NCI-H2171 (cell line): ENCODE data around the gene GPX1.
A peak's percentile ranks its signal among the peaks of the same experiment; 100 is the strongest.
"Not testable (repeated sequence)": the region's sequence is repeated elsewhere in the genome, so short reads cannot be mapped to it uniquely, and the experiment has no call there.

Source experiments
- DNase-seq: peaks from one replicate; lab custom pipeline; 2025; lab: John Stamatoyannopoulos, UW

GPX1 gene

DNA sequence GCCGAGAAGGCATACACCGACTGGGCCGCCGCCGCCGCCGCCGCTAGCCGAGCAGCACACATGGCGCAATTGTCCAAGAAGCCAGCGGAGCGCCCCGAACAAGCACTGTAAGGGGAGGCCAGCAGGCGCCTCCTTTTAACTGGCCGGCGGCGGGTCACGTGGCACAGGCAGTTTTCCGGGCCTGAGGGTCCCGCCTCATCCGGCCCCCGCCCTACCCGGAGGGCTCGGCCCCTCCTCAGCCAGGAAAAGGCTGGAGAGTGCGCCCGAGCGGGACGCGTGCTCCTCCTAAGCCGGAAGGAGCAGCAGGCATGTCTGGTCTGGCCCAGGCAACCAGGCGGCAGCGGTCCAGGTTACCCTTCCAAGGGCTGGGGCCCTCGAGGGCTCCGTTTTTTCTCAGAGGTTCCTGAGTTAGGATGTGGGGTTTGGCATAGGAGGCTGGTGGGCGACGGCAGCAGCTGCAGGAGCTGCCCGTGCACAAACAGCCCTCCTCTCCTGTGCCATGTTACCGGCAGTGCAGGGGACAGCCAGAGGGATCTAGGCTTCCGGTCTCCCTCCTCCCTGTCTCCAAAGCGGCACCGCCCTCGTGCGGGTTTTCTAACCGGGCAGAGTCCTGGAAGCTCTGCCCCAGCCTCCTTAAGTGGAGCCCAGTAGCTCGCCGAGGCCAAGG, at the start of gene GPX1:
Gene GPX1 (minus strand): TSS at position 137 of the 667 bp plus-strand sequence. CDS start 75 bp downstream, at position 62.
- peak; percentile 78 for DNase-seq

DNA sequence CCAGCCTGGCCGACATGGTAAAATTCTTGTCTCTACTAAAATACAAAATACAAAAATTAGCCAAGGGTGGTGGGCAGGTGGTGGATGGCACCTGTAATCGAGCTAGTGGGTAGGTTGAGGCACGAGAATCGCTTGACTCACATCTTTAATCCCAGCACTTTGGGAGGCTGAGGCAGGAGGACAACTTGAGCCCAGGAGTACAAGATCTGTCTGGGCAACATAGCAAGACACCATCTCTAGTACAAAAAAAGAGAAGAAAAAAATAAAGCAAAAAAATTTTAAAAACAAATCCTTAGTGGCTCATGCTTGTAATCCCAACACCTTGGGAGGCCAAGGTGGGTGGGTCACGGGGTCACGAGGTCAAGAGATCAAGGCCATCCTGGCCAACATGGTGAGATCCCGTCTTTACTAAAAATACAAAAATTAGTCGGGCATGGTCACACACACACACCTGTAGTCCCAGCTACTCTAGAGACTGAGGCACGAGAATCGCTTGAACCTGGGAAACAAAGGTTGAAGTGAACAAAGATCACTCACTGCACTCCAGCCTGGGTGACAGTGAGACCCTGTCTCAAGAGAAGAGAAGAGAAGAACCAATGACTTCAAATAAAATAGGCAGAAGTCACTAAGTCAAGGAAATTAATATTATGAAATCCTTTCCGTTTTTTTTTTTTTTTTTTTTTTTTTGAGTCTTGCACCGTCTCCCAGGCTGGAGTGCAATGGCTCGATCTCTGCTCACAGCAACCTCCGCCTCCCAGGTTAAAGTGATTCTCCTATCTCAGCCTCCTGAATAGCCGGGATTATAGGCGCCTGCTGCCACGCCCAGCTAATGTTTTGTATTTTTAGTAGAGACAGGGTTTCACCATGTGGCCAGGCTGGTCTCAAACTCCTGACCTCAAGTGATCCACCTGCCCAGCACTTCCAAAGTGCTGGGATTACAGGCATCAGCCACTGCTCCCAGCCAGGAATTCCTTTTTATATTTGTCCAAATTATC, 48.7 kb upstream of the GPX1 start:
- no peak for DNase-seq

- not testable (repeated sequence) for DNase-seq
Measured at GRCh38 chr3:49405570-49405969, 47.4 kb upstream of the GPX1 start.

- no peak for DNase-seq
Measured at GRCh38 chr3:49403891-49404290, 45.7 kb upstream of the GPX1 start.

- DNase-seq = no peak
Measured at GRCh38 chr3:49401766-49402165, 43.6 kb upstream of the GPX1 start.

- no peak for DNase-seq
Measured at GRCh38 chr3:49399461-49399860, 41.3 kb upstream of the GPX1 start.

GRCh38 chr3:49397470-49397869, 39.3 kb upstream of the GPX1 start:
- DNase-seq = no peak

GRCh38 chr3:49391310-49391709, 33.2 kb upstream of the GPX1 start:
- DNase-seq = not testable (repeated sequence)

DNA sequence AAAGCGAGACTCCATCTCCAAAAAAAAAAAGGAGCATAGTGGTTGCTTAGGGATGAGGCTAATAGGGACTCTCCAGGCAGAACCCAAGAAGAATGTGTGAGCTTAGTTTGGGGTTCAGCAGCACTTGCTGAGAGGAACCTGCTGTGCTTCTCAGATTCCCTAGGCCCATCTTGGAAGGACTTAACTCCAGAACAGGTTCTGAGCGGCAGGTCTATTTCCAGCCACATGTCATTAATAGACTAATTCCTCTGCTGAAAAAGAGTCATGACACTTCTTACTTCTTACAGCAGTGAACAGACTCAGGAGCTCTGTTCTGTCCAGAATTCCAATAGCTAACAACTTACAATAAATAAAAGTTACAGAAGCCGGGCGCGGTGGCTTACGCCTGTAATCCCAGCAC, 31.1 kb upstream of the GPX1 start:
- no peak for DNase-seq

GRCh38 chr3:49388289-49388820, 30.2 kb upstream of the GPX1 start:
- no peak for DNase-seq

DNA sequence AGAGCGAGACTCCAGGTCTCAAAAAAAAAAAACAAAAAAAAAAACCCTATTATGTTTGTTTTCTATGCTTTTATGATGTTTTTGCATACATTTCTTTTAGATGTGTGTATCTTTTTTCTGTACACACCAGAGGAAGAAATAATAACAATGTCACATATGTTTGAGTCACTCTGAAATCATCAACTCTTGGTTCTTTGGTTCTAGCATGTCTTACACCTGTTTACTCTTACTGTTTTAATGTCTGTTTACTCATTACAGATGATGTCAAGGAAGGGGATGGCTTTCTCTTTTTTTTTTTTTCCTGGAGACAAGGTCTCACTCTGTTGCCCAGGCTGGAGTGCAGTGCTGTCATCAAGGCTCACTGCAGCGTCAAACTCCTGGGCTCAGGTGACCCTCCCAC, 29.6 kb upstream of the GPX1 start:
- no peak for DNase-seq

GRCh38 chr3:49386056-49386756, 28.1 kb upstream of the GPX1 start:
- no peak for DNase-seq

DNA sequence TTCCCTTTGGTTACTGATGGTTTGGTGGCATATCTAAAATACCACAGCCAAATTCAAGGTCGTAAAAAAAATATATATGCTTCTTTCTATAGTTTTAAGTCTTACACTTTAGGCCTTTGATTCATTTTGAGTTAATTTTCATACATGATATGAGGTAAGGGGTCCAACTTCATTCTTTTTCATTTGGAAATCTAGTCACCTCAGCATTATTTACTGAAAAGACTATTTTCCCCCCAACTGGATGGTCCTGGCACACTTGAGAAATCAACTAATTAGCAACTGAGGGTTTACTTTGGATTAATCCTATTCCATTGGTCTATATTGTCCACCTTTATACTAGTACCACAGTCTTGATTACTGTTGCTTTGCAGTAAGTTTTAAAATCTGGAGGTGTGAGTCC, 27.5 kb upstream of the GPX1 start:
- DNase-seq = no peak

DNA sequence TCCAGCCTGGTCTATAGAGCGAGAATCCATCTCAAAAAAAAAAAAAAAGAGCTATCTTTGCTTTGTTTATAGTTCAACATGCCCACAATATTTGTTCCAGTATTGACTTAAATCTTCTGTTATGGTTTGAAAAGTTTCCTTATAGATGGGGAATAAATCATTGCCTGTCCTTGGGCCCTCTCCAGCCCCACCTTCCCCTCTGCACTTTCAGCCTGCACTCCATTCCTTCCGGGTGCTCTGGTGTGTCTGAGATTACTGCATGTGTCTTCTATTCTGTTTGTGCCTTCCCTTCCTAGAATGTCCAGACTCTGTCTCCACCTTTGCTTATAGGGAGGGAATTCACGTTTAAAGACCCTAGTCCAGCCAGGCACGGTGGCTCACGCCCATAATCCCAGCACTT, 25.2 kb upstream of the GPX1 start:
- DNase-seq = no peak

DNA sequence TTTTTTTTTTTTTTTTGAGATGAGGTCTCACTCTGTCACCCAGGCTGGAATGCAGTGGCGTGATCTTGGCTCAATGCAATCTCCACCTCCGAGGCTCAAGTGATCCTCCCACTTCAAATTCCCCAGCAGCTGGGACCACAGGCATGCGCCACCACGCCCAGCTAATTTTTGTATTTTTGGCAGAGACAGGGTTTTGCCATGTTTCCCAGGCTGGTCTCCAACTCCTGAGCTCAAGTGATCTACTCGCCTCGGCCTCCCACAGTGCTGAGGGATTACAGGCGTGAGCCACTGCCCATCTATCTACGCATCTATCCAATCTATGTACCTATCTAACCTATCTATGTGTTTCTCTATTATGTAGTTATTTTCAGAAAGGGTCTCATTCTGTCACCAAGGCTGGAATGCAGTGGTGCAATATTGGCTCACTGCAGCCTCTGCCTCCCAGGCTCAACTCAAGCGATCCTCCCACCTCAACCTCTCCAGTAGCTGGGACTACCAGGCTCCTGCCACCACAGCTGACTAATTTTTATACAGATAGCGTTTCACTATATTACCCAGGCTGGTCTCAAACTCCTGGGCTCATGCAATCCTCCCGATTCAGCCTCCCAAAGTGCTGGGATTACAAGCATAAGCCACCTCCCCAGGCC, 20.2 kb upstream of the GPX1 start:
- no peak for DNase-seq

GRCh38 chr3:49377483-49377882, 19.3 kb upstream of the GPX1 start:
- DNase-seq = no peak

DNA sequence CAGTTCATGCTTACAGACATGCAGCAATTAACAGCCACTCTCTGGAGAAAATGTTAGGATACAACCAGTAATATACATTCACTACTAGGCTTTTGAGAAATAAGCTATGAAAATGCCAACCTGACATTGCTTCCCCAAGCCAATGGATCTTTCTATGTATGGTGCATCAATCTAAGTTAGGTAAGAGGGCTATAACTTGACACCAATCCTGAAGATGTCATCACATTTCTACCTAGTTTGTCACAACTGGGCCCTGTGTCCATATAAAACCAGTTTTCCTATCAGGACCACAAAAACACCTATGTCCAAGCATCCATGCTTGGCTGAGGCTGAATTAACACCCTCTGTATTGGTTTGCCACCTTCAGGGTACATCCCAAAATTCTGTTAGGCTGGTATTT, 13.8 kb upstream of the GPX1 start:
- no peak for DNase-seq

GRCh38 chr3:49370585-49371290, 12.6 kb upstream of the GPX1 start:
- no peak for DNase-seq

- no peak for DNase-seq
Measured at GRCh38 chr3:49362561-49362960, 4.4 kb upstream of the GPX1 start.

DNA sequence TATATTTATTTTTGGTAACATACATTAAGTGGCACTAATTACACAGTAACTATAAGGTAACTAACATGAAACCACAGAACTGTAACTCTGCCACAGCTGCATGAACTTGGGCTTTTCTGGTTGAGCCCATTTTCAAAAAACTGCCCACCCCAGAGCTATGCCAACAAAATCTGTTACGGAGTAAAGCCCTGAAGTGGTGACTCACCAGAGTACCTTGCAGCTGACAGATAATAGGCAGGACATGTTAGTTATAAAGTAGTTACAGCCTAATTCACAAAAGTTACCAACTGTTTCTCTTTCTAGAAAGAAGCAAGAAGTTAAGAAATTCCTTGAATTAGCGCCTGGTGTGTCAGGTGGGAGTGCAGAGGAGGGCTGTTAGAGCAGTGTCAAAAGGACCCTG, 1.5 kb upstream of the GPX1 start:
- DNase-seq = no peak

- DNase-seq = no peak
Measured at GRCh38 chr3:49358884-49359225, 702 bp upstream of the GPX1 start.
